ENCODE results near the gene MORN1. TPM values are rescaled to one million over a fixed set of nuclear protein-coding genes. Genes with fewer than 3 reads are reported as not detected.

Gene MORN1
- polyA plus RNA-seq, 1 of the 3 experiments (the other 2 are of a cell fraction): 16.3 TPM

DNA sequence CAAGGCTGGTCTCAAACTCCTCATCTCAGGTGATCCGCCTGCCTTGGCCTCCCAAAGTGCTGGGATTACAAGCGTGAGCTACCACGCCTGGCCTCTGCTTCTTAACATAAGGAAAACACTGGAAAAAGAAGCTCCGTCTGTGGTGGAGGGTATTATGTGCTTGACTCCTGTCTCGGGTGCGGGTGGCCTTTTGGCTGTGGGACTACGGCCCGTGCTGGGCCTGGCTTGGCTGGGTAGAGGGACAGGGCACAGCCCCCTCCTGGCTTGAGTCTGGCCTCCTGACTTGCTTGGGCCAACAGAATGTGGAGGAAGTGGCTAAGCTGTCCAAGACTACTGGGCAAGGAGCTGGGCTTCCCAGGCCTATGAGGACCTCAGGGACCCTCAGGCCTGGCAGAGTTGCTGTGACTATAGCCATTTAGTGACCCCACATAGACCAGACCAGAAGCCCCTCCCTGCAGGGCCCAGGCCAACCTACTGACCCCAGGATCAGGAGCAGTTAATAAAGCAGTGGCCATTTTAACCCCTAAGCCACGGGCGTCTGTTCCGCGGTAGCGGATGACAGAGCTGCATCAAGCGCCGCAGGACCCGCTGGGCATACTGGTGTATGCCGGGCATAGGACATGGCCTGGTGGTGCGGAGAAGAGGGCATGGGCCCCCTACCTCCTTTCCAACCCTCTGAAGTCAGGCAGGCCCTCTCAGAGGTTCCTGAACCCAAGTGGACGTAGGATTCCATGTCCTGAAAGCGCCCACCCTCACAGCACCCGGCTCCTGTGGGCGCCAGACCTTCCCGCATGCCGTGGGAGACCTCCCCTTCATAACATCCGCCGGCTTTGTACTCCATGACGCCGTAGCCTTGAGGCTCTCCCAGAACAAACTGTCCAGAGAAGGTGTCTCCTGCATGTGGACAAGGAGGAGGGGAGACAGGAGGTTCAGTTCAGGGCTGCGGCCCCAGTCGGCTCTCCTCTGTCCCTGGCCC lies 4.4 kb downstream of the MORN1 start (continued):
- no peak for TF ChIP-seq EZH2phosphoT487 (IDR thresholded peaks at IDR 0.05; ENCODE audit: borderline replicate concordance, low read depth)
- TF ChIP-seq TEAD4 (IDR thresholded peaks at IDR 0.05; ENCODE audit: borderline replicate concordance, insufficient read depth): no peak
- no peak for TF ChIP-seq RFX5 (IDR thresholded peaks at IDR 0.05; ENCODE audit: low read length)
- TF ChIP-seq POLR2AphosphoS5 (IDR thresholded peaks at IDR 0.05; ENCODE audit: low read depth, low read length): no peak
- no peak for TF ChIP-seq MXI1 (IDR thresholded peaks at IDR 0.05; ENCODE audit: low read depth, low read length)
- TF ChIP-seq MEF2A (IDR thresholded peaks at IDR 0.05; ENCODE audit: borderline replicate concordance, low read depth): no peak
- no peak for TF ChIP-seq IRF3 (IDR thresholded peaks at IDR 0.05; ENCODE audit: low read depth, low read length)
- TF ChIP-seq, protein P1, sequence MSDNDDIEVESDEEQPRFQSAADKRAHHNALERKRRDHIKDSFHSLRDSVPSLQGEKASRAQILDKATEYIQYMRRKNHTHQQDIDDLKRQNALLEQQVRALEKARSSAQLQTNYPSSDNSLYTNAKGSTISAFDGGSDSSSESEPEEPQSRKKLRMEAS (IDR thresholded peaks at IDR 0.05; ENCODE audit: low read depth): no peak

DNA sequence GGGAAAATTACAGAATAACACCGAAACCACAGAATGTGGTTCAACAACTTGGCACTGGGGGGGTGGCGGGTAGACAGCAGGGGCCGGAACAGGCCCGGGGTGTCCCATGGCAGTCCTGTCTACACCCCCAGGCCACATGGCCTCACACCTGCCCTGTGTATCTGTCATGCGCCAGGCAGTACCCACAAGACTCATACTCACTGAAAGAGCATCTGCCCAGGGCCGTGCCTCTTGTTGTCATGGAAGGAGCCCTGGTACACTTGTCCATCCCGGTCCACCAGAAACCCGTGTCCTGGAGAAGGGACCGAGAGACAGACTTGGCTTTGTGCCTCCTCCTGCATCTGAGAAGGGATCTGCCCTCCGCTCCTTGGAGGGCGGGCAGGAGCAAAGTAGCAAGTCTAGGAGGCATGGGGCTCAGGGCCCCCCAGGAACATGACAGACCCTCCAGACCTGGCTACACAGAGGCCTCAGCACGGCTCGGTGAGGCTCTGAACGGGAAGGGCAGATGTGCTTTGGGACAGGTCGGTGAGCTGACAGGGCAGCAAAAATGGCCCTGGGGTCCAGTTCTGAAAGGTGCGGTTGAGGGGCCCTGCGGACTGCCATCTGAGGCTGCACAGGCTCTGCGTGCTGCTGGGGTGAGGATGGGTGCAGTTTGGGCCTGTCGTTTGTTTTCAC lies 5.6 kb downstream of the MORN1 start:
- no peak overlapping the region for H3K4me3 ChIP-seq (ENCODE audit: low read depth in 2 of 2, low read length in 1 of 2)
- no peak for DNase-seq
- POLR2A ChIA-PET: no interaction called here

More for the DNA sequence above, 5.6 kb downstream of the MORN1 start:
- WGBS (ENCODE audit: low lambda C conversion rate): 97% methylated on average over 5 of the region's 19 CpGs
- TF ChIP-seq NFIC (IDR thresholded peaks at IDR 0.05; ENCODE audit: borderline replicate concordance) (no peak), TEAD4 (IDR thresholded peaks at IDR 0.05; ENCODE audit: borderline replicate concordance, insufficient read depth) (no peak), CHD2 (IDR thresholded peaks at IDR 0.05; ENCODE audit: low read length, partially characterized antibody) (no peak), SIN3A (IDR thresholded peaks at IDR 0.05; ENCODE audit: borderline replicate concordance, low read depth, low read length) (no peak), USF2 (IDR thresholded peaks at IDR 0.05; ENCODE audit: borderline replicate concordance, low read depth, low read length) (no peak), FOXM1 (IDR thresholded peaks at IDR 0.05; ENCODE audit: low read depth) (no peak)
- TF ChIP-seq, protein P2, sequence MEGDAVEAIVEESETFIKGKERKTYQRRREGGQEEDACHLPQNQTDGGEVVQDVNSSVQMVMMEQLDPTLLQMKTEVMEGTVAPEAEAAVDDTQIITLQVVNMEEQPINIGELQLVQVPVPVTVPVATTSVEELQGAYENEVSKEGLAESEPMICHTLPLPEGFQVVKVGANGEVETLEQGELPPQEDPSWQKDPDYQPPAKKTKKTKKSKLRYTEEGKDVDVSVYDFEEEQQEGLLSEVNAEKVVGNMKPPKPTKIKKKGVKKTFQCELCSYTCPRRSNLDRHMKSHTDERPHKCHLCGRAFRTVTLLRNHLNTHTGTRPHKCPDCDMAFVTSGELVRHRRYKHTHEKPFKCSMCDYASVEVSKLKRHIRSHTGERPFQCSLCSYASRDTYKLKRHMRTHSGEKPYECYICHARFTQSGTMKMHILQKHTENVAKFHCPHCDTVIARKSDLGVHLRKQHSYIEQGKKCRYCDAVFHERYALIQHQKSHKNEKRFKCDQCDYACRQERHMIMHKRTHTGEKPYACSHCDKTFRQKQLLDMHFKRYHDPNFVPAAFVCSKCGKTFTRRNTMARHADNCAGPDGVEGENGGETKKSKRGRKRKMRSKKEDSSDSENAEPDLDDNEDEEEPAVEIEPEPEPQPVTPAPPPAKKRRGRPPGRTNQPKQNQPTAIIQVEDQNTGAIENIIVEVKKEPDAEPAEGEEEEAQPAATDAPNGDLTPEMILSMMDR (IDR thresholded peaks at IDR 0.05): no peak
- no peaks in the 10 kb centered on the region for H3F3A ChIP-seq (replicated peaks; ENCODE audit: insufficient read depth)
- no peak overlapping the region for H2AFZ ChIP-seq (ENCODE audit: low read depth)
- H3K27ac ChIP-seq (ENCODE audit: low read depth in 2 of 2, low read length in 1 of 2): no peak overlapping the region
- H3K9me2 ChIP-seq: no peaks in the 10 kb centered on the region
- no peaks in the 10 kb centered on the region for H3K27me3 ChIP-seq (ENCODE audit: insufficient read depth)
- H3K9ac ChIP-seq: no peak overlapping the region
- no peak overlapping the region for H3K4me2 ChIP-seq
- CTCF ChIA-PET: interaction anchor here (1.0 to 10.7 kb wide), 6 partner anchors 27 to 212 kb away, joined by 3 to 292 read pairs (median 26); partner anchors contain the start of genes FAAP20, PEX10 and SKI
- no peaks in the 10 kb centered on the region for H3K9me3 ChIP-seq
- no peaks in the 10 kb centered on the region for H4K20me1 ChIP-seq (ENCODE audit: insufficient read depth)
- peaks cover 0 to 16% of the 10 kb centered on the region in 2 experiments for H3K36me3 ChIP-seq (replicated peaks in 1 of 2; ENCODE audit: control insufficient read depth in 1 of 2, insufficient read depth in 2 of 2, low read length in 1 of 2)
- H3K79me2 ChIP-seq (ENCODE audit: insufficient read depth): peaks cover 15% of the 10 kb centered on the region; the same call in 1 of the 2 replicates
- H3K4me1 ChIP-seq (ENCODE audit: control insufficient read depth in 1 of 2, insufficient read depth in 2 of 2, low read depth in 1 of 2, low read length in 1 of 2): peaks cover 0 to 12% of the 10 kb centered on the region in 2 experiments; a peak in 1 of 4 replicates

Measured in SK-N-SH (cell line).